ENCODE measurements around the gene LMNA.
A peak's percentile ranks its signal among the peaks of the same experiment; 100 is the strongest.
"Not testable (repeated sequence)": the region's sequence is repeated elsewhere in the genome, so short reads cannot be mapped to it uniquely, and the experiment has no call there.

The LMNA gene

GRCh38 chr1:156124557-156125483, 10.3 kb downstream of the LMNA start:
- H3K9ac ChIP-seq (ENCODE audit: low read depth, low read length): no peak overlapping the region; the same call in 1 of the 2 replicates
- H3K4me3 ChIP-seq (ENCODE audit: low read length): no peak overlapping the region
- 88% methylated on average over 17 of the region's 17 CpGs for WGBS
- no peaks in the 10 kb centered on the region for H3K27me3 ChIP-seq (ENCODE audit: insufficient read depth, low read length)
- no peaks in the 10 kb centered on the region for H3K9me3 ChIP-seq (ENCODE audit: insufficient read depth, low read depth, low read length)
- H3K36me3 ChIP-seq (ENCODE audit: insufficient read depth, low read length): no peaks in the 10 kb centered on the region
- peaks cover 69% of the 10 kb centered on the region for H3K4me1 ChIP-seq (ENCODE audit: insufficient read depth, low read length)
- peak overlapping the region; percentile 19; the same call in 1 of the 2 replicates for H3K27ac ChIP-seq (ENCODE audit: low read depth, low read length)

- H3K4me3 ChIP-seq (ENCODE audit: low read length); H3K27ac ChIP-seq (ENCODE audit: low read depth, low read length): not testable (repeated sequence)
- 94% methylated on average over 10 of the region's 10 CpGs for WGBS
Measured at GRCh38 chr1:156125544-156125943, 11.0 kb downstream of the LMNA start.

GRCh38 chr1:156126043-156126629, 11.6 kb downstream of the LMNA start:
- Histone ChIP-seq H3K9ac (ENCODE audit: low read depth, low read length) (peak overlapping the region; percentile 28; the same call in 1 of the 2 replicates), H3K4me3 (ENCODE audit: low read length) (peak overlapping the region; percentile 22; the same call in 1 of the 2 replicates), H3K36me3 (ENCODE audit: insufficient read depth, low read length) (peaks cover 3% of the 10 kb centered on the region; the same call in 1 of the 2 replicates), H3K27ac (ENCODE audit: low read depth, low read length) (peak overlapping the region; percentile 44), H3K27me3 (ENCODE audit: insufficient read depth, low read length) (no peaks in the 10 kb centered on the region), H3K4me1 (ENCODE audit: insufficient read depth, low read length) (peaks cover 69% of the 10 kb centered on the region), H3K9me3 (ENCODE audit: insufficient read depth, low read depth, low read length) (no peaks in the 10 kb centered on the region)
- WGBS: 64% methylated on average over 11 of the region's 11 CpGs

More at GRCh38 chr1:156125544-156125943, 11.0 kb downstream of the LMNA start:
- H3K9ac ChIP-seq (ENCODE audit: low read depth, low read length); H3K36me3 ChIP-seq (ENCODE audit: insufficient read depth, low read length); H3K27me3 ChIP-seq (ENCODE audit: insufficient read depth, low read length); H3K9me3 ChIP-seq (ENCODE audit: insufficient read depth, low read depth, low read length): not testable (repeated sequence)
- H3K4me1 ChIP-seq (ENCODE audit: insufficient read depth, low read length): peaks cover 72% of the 10 kb centered on the region

GRCh38 chr1:156126630-156127534, 12.4 kb downstream of the LMNA start:
- peaks cover 10% of the 10 kb centered on the region; the same call in 1 of the 2 replicates for H3K36me3 ChIP-seq (ENCODE audit: insufficient read depth, low read length)
- H3K4me3 ChIP-seq (ENCODE audit: low read length): peak overlapping the region; percentile 22; the same call in 1 of the 2 replicates
- peak overlapping the region; percentile 44 for H3K27ac ChIP-seq (ENCODE audit: low read depth, low read length)
- WGBS: 86% methylated on average over 15 of the region's 15 CpGs
- H3K9me3 ChIP-seq (ENCODE audit: insufficient read depth, low read depth, low read length): no peaks in the 10 kb centered on the region
- peaks cover 62% of the 10 kb centered on the region for H3K4me1 ChIP-seq (ENCODE audit: insufficient read depth, low read length)
- no peaks in the 10 kb centered on the region for H3K27me3 ChIP-seq (ENCODE audit: insufficient read depth, low read length)
- H3K9ac ChIP-seq (ENCODE audit: low read depth, low read length): peak overlapping the region; percentile 28; the same call in 1 of the 2 replicates

GRCh38 chr1:156128308-156128653, 13.8 kb downstream of the LMNA start:
- Histone ChIP-seq H3K27me3 (ENCODE audit: insufficient read depth, low read length) (no peaks in the 10 kb centered on the region), H3K36me3 (ENCODE audit: insufficient read depth, low read length) (peaks cover 12% of the 10 kb centered on the region; the same call in 1 of the 2 replicates), H3K9me3 (ENCODE audit: insufficient read depth, low read depth, low read length) (no peaks in the 10 kb centered on the region), H3K4me1 (ENCODE audit: insufficient read depth, low read length) (peaks cover 48% of the 10 kb centered on the region), H3K9ac (ENCODE audit: low read depth, low read length) (peak overlapping the region; percentile 67; the same call in 1 of the 2 replicates), H3K27ac (ENCODE audit: low read depth, low read length) (peak overlapping the region; percentile 90; the same call in 1 of the 2 replicates), H3K4me3 (ENCODE audit: low read length) (no peak overlapping the region)
- WGBS: 93% methylated on average over 2 of the region's 2 CpGs

- Histone ChIP-seq H3K9me3 (ENCODE audit: insufficient read depth, low read depth, low read length) (no peaks in the 10 kb centered on the region), H3K27me3 (ENCODE audit: insufficient read depth, low read length) (no peaks in the 10 kb centered on the region), H3K27ac (ENCODE audit: low read depth, low read length) (peak overlapping the region; percentile 90), H3K9ac (ENCODE audit: low read depth, low read length) (peak overlapping the region; percentile 67; the same call in 1 of the 2 replicates), H3K4me1 (ENCODE audit: insufficient read depth, low read length) (peaks cover 42% of the 10 kb centered on the region), H3K4me3 (ENCODE audit: low read length) (no peak overlapping the region), H3K36me3 (ENCODE audit: insufficient read depth, low read length) (peaks cover 17% of the 10 kb centered on the region)
- 65% methylated on average over 6 of the region's 8 CpGs for WGBS
Measured at GRCh38 chr1:156128654-156129597, 14.4 kb downstream of the LMNA start.

GRCh38 chr1:156129687-156130577, 15.4 kb downstream of the LMNA start:
- 38% methylated on average over 7 of the region's 7 CpGs for WGBS

GRCh38 chr1:156130578-156130942, 16.0 kb downstream of the LMNA start:
- 83% methylated on average over 6 of the region's 6 CpGs for WGBS
- H3K27ac ChIP-seq (ENCODE audit: low read depth, low read length): no peak overlapping the region
- no peaks in the 10 kb centered on the region for H3K9me3 ChIP-seq (ENCODE audit: insufficient read depth, low read depth, low read length)
- H3K4me3 ChIP-seq (ENCODE audit: low read length): no peak overlapping the region
- no peak overlapping the region for H3K9ac ChIP-seq (ENCODE audit: low read depth, low read length)
- peaks cover 33% of the 10 kb centered on the region for H3K36me3 ChIP-seq (ENCODE audit: insufficient read depth, low read length)
- H3K27me3 ChIP-seq (ENCODE audit: insufficient read depth, low read length): no peaks in the 10 kb centered on the region
- H3K4me1 ChIP-seq (ENCODE audit: insufficient read depth, low read length): peaks cover 35% of the 10 kb centered on the region

More at GRCh38 chr1:156129687-156130577, 15.4 kb downstream of the LMNA start:
- H3K9me3 ChIP-seq (ENCODE audit: insufficient read depth, low read depth, low read length): no peaks in the 10 kb centered on the region
- H3K27me3 ChIP-seq (ENCODE audit: insufficient read depth, low read length): no peaks in the 10 kb centered on the region
- peak overlapping the region; percentile 67 for H3K9ac ChIP-seq (ENCODE audit: low read depth, low read length)
- H3K36me3 ChIP-seq (ENCODE audit: insufficient read depth, low read length): peaks cover 27% of the 10 kb centered on the region
- H3K4me3 ChIP-seq (ENCODE audit: low read length): no peak overlapping the region
- H3K4me1 ChIP-seq (ENCODE audit: insufficient read depth, low read length): peaks cover 36% of the 10 kb centered on the region
- peak overlapping the region; percentile 90 for H3K27ac ChIP-seq (ENCODE audit: low read depth, low read length)

GRCh38 chr1:156134716-156135435, 20.4 kb downstream of the LMNA start:
- Histone ChIP-seq H3K27me3 (ENCODE audit: insufficient read depth, low read length) (no peaks in the 10 kb centered on the region), H3K9ac (ENCODE audit: low read depth, low read length) (no peak overlapping the region), H3K36me3 (ENCODE audit: insufficient read depth, low read length) (peaks cover 63% of the 10 kb centered on the region), H3K27ac (ENCODE audit: low read depth, low read length) (no peak overlapping the region), H3K4me1 (ENCODE audit: insufficient read depth, low read length) (peaks cover 2% of the 10 kb centered on the region), H3K9me3 (ENCODE audit: insufficient read depth, low read depth, low read length) (no peaks in the 10 kb centered on the region), H3K4me3 (ENCODE audit: low read length) (no peak overlapping the region)
- 96% methylated on average over 17 of the region's 18 CpGs for WGBS
